ENCODE data around the gene ANKS1A. TPM values are rescaled to one million over a fixed set of nuclear protein-coding genes. Genes with fewer than 3 reads are reported as not detected.
A peak's percentile ranks its signal among the peaks of the same experiment; 100 is the strongest.

Gene ANKS1A
- total RNA-seq, 1 experiment from 2014 or later = 28.5 TPM

DNA sequence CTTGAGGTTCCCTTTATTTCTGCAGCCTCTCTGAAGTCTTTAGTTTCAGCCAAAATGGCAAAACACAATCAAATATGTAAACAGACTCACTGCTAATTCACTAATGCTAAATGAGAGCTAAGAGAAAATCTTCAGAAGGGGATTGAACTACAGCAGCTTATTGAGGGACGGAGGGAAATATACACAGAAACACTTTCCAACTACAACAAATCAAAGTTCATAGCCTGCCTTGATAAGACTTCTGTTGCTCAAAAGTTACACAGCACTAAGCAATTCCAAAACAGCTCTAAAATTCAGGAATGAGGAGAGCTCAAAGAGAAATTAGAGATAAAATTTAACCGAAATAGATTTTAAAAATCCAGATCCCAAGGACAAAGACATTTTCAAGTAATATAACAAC is 250.4 kb downstream of the ANKS1A start:
- H3K36me3 ChIP-seq (ENCODE audit: low read depth) = no peaks in the 10 kb centered on the region
- H3K79me2 ChIP-seq (ENCODE audit: low read depth) = no peaks in the 10 kb centered on the region
- intact Hi-C loops (cut with micrococcal nuclease; ENCODE audit: unreplicated experiment) = no loop called here
- no peak for DNase-seq
- no TSS peak for BruUV-seq (replicated peaks)
- H3F3A ChIP-seq (ENCODE audit: insufficient read depth, low read depth) = peaks cover 13% of the 10 kb centered on the region; the same call in 1 of the 2 replicates
- H3K9me3 ChIP-seq (ENCODE audit: insufficient read depth, low read depth) = no peaks in the 10 kb centered on the region
- CTCF ChIA-PET = interaction anchor here (0.7 to 1.1 kb wide), 5 partner anchors 114 to 724 kb away, joined by 3 to 9 read pairs (median 4); partner anchors contain the start of gene ZNF76
- H3K4me3 ChIP-seq = no peak overlapping the region
- H4K20me1 ChIP-seq (ENCODE audit: insufficient read depth) = no peaks in the 10 kb centered on the region
- H3K27ac ChIP-seq = no peak overlapping the region
- H3K27me3 ChIP-seq (ENCODE audit: insufficient read depth, low read depth) = no peaks in the 10 kb centered on the region
- peaks cover 17% of the 10 kb centered on the region for H3K4me1 ChIP-seq (replicated peaks; ENCODE audit: insufficient read depth)
- no peaks in the 10 kb centered on the region for H3K9me2 ChIP-seq (ENCODE audit: insufficient read depth)
- POLR2A ChIA-PET (ENCODE audit: unreplicated experiment) = no interaction called here
- no peak overlapping the region for H2AFZ ChIP-seq
- no peak for TF ChIP-seq EZH2 (IDR thresholded peaks at IDR 0.05; ENCODE audit: low read depth)
- TF ChIP-seq CTCF (conservative IDR thresholded peaks at IDR 0.05) = no peak
- no peak overlapping the region for H3K4me2 ChIP-seq

GRCh38 chr6:35139924-35140638 is 251.0 kb downstream of the ANKS1A start:
- Histone ChIP-seq H3K27ac (no peak overlapping the region), H3K4me2 (no peak overlapping the region), H3K9me3 (ENCODE audit: insufficient read depth, low read depth) (no peaks in the 10 kb centered on the region), H3K9me2 (ENCODE audit: insufficient read depth) (no peaks in the 10 kb centered on the region), H2AFZ (no peak overlapping the region), H3K36me3 (ENCODE audit: low read depth) (no peaks in the 10 kb centered on the region), H3K27me3 (ENCODE audit: insufficient read depth, low read depth) (no peaks in the 10 kb centered on the region), H3K79me2 (ENCODE audit: low read depth) (no peaks in the 10 kb centered on the region), H3K4me1 (replicated peaks; ENCODE audit: insufficient read depth) (peaks cover 17% of the 10 kb centered on the region), H3K4me3 (no peak overlapping the region), H4K20me1 (ENCODE audit: insufficient read depth) (no peaks in the 10 kb centered on the region), H3F3A (ENCODE audit: insufficient read depth, low read depth) (peaks cover 13% of the 10 kb centered on the region; the same call in 1 of the 2 replicates)
- intact Hi-C loops (cut with micrococcal nuclease; ENCODE audit: unreplicated experiment) = loop anchor here (1.0 to 10.0 kb wide), 7 partner anchors 154 to 977 kb away; partner anchors contain the start of genes PACSIN1 and SMIM29
- ChIA-PET POLR2A (ENCODE audit: unreplicated experiment) (no interaction called here), CTCF (interaction anchor here (0.6 to 1.1 kb wide), 7 partner anchors 8 to 725 kb away, joined by 3 to 9 read pairs (median 4); partner anchors contain the start of gene ZNF76)
- TF ChIP-seq CTCF (conservative IDR thresholded peaks at IDR 0.05) (peak; percentile 93), EZH2 (IDR thresholded peaks at IDR 0.05; ENCODE audit: low read depth) (no peak)
- DNase-seq = peak; percentile 27 to 53
- BruUV-seq (replicated peaks) = no TSS peak

DNA sequence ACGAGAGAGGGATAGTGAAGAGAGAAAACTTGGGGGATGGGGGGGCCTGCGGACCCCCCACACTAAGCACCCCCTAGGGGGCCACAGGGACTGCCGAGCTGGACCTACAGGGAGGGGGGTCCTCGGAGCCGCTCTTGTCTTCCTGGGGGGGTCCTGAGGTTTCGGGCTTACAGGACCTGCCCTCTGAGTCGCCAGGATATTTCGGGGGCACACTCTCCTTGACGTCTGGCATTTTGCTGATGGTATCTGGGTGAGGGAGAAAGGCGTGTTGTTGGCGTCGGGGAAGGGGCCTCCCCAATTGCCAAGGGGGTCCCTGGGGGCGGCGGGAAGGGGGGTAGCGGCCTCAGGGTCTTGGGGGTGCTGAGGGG is 251.6 kb downstream of the ANKS1A start:
- Histone ChIP-seq H3K4me1 (replicated peaks; ENCODE audit: insufficient read depth) (peaks cover 17% of the 10 kb centered on the region), H3K4me2 (no peak overlapping the region), H4K20me1 (ENCODE audit: insufficient read depth) (no peaks in the 10 kb centered on the region), H3K27ac (no peak overlapping the region), H3K4me3 (no peak overlapping the region), H3K79me2 (ENCODE audit: low read depth) (no peaks in the 10 kb centered on the region), H3K36me3 (ENCODE audit: low read depth) (no peaks in the 10 kb centered on the region), H3K9me2 (ENCODE audit: insufficient read depth) (no peaks in the 10 kb centered on the region), H2AFZ (no peak overlapping the region), H3K9me3 (ENCODE audit: insufficient read depth, low read depth) (no peaks in the 10 kb centered on the region), H3K27me3 (ENCODE audit: insufficient read depth, low read depth) (no peaks in the 10 kb centered on the region), H3F3A (ENCODE audit: insufficient read depth, low read depth) (peaks cover 13% of the 10 kb centered on the region; the same call in 1 of the 2 replicates)
- DNase-seq = no peak
- intact Hi-C loops (cut with micrococcal nuclease; ENCODE audit: unreplicated experiment) = loop anchor here (1.0 to 10.0 kb wide), 7 partner anchors 154 to 977 kb away; partner anchors contain the start of genes PACSIN1 and SMIM29
- ChIA-PET POLR2A (ENCODE audit: unreplicated experiment) (no interaction called here), CTCF (interaction anchor here (0.7 to 1.1 kb wide), 2 partner anchors 7 to 119 kb away, joined by 3 read pairs; partner anchors contain the start of gene ZNF76)
- no peak for TF ChIP-seq EZH2 (IDR thresholded peaks at IDR 0.05; ENCODE audit: low read depth)
- TF ChIP-seq CTCF (conservative IDR thresholded peaks at IDR 0.05) = no peak
- BruUV-seq (replicated peaks) = no TSS peak

Other genes with a start within 250 kb of the ANKS1A start
- gene ILRUN, start 192.5 kb upstream of the ANKS1A start, total RNA-seq (2021) = 57.8 and 68.9 TPM in 2 replicates
- gene SNRPC, start 131.8 kb upstream of the ANKS1A start, total RNA-seq (2021) = 142 and 162 TPM in 2 replicates
- gene BLTP3A, start 97.2 kb upstream of the ANKS1A start, total RNA-seq (2021) = 18.2 and 22.3 TPM in 2 replicates
- 26.7 and 27.2 TPM in 2 replicates for gene TAF11, start 1.2 kb upstream of the ANKS1A start, total RNA-seq (2021)

Data from PC-9 (cell line).